HCT116 (cell line): ENCODE results near the gene NOXA1.

Experiments
- CBX3 ChIP-seq: IDR thresholded peaks from 2 replicates; pipeline ENCODE4 v1.6.1; 2012; ENCODE audit warnings: low read depth
- CEBPB ChIP-seq: IDR thresholded peaks from 2 replicates; pipeline ENCODE4 v1.6.1; 2012; ENCODE audit warnings: low read depth
- CTCF ChIP-seq, 3 experiments: fragments of 200-600 bp in 1 of 3; sonication (generic) in 1 of 3; IDR thresholded peaks in 2 of 3; conservative IDR thresholded peaks in 1 of 3; 2 replicates each; pipeline ENCODE4 v1.5.1; 2012 to 2017; ENCODE audit warnings: low read depth in 2 of 3, low read length in 2 of 3, antibody characterized with exemption in 1 of 3, borderline replicate concordance in 1 of 3, control low read depth in 1 of 3, mild to moderate bottlenecking in 1 of 3, mixed read lengths in 1 of 3, mixed run types in 1 of 3, moderate library complexity in 1 of 3; ENCODE audit not compliant: insufficient read depth in 1 of 3
- EZH2 ChIP-seq: fragments of 200-600 bp; sonication (generic); IDR thresholded peaks from 2 replicates; pipeline ENCODE4 v1.6.1; 2017; ENCODE audit warnings: antibody characterized with exemption, mixed run types
- JUND ChIP-seq: IDR thresholded peaks from 2 replicates; pipeline ENCODE4 v1.6.1; 2012
- POLR2AphosphoS5 ChIP-seq: IDR thresholded peaks from 2 replicates; pipeline ENCODE4 v1.6.1; 2011; ENCODE audit warnings: mild to moderate bottlenecking, low read depth, low read length, moderate library complexity
- RAD21 ChIP-seq: IDR thresholded peaks from 2 replicates; pipeline ENCODE4 v1.6.1; 2012; ENCODE audit warnings: low read depth, mild to moderate bottlenecking
- ZBTB33 ChIP-seq: IDR thresholded peaks from 2 replicates; pipeline ENCODE4 v1.6.1; 2011; ENCODE audit warnings: mild to moderate bottlenecking, low read length, moderate library complexity; ENCODE audit not compliant: insufficient replicate concordance; ENCODE audit errors: extremely low read depth

GRCh38 chr9:137415451-137415850 is 7.7 kb upstream of the NOXA1 start:
- no peak for TF ChIP-seq CBX3
- TF ChIP-seq CEBPB = no peak
- no peak for TF ChIP-seq CTCF (IDR thresholded peaks at IDR 0.05 in 2 of 3, conservative IDR thresholded peaks at IDR 0.05 in 1 of 3; ENCODE audit: borderline replicate concordance in 1 of 3, insufficient read depth in 1 of 3, low read depth in 2 of 3, low read length in 2 of 3)
- no peak for TF ChIP-seq EZH2
- no peak for TF ChIP-seq JUND
- TF ChIP-seq RAD21 = no peak
- TF ChIP-seq POLR2AphosphoS5 = no peak
- no peak for TF ChIP-seq ZBTB33
